Loucy (cell line): ENCODE results near the gene EMC10.
A peak's percentile ranks its signal among the peaks of the same experiment; 100 is the strongest.

ENCODE experiments used
- H2AFZ ChIP-seq: fragments of 200-600 bp; sonication (generic); 2 replicates; pipeline ENCODE4 v1.6.0; 2016; ENCODE audit warnings: antibody characterized with exemption, mild to moderate bottlenecking, low read length, moderate library complexity
- H3F3A ChIP-seq: fragments of 200-600 bp; 2 replicates; pipeline ENCODE4 v1.6.0; 2016; ENCODE audit warnings: antibody characterized with exemption, low read depth, mild to moderate bottlenecking
- H3K27me3 ChIP-seq: fragments of 200-600 bp; sonication (generic); 2 replicates; pipeline ENCODE4 v1.6.1; 2014; ENCODE audit warnings: low read length, mild to moderate bottlenecking; ENCODE audit not compliant: insufficient read depth, poor library complexity, severe bottlenecking
- H3K36me3 ChIP-seq: fragments of 200-600 bp; sonication (generic); 2 replicates; pipeline ENCODE4 v1.6.1; 2016; ENCODE audit warnings: low read length; ENCODE audit not compliant: insufficient read depth
- H3K4me1 ChIP-seq: fragments of 200-600 bp; sonication (generic); 2 replicates; pipeline ENCODE4 v1.5.1; 2014; ENCODE audit warnings: low read length, mild to moderate bottlenecking; ENCODE audit not compliant: insufficient read depth, poor library complexity, severe bottlenecking
- H3K4me2 ChIP-seq: fragments of 200-600 bp; sonication (generic); 2 replicates; pipeline ENCODE4 v1.6.0; 2014; ENCODE audit warnings: antibody characterized with exemption, low read length, low read depth, mild to moderate bottlenecking; ENCODE audit not compliant: poor library complexity, severe bottlenecking
- H3K4me3 ChIP-seq: fragments of 200-600 bp; sonication (generic); 2 replicates; pipeline ENCODE4 v1.5.1; 2014; ENCODE audit warnings: low read length, mild to moderate bottlenecking, mixed read lengths; ENCODE audit not compliant: poor library complexity, severe bottlenecking
- H3K79me2 ChIP-seq: fragments of 200-600 bp; sonication (generic); 2 replicates; pipeline ENCODE4 v1.6.1; 2014; ENCODE audit warnings: low read length; ENCODE audit not compliant: insufficient read depth
- H3K9ac ChIP-seq: fragments of 200-600 bp; sonication (generic); 2 replicates; pipeline ENCODE4 v1.6.0; 2014; ENCODE audit warnings: mild to moderate bottlenecking, low read depth, low read length, moderate library complexity; ENCODE audit not compliant: poor library complexity, severe bottlenecking
- H3K9me2 ChIP-seq: fragments of 200-600 bp; sonication (generic); replicated peaks from 2 replicates; pipeline ENCODE4 v1.6.1; 2016; ENCODE audit warnings: low read depth, low read length, mixed read lengths
- H3K9me3 ChIP-seq: fragments of 200-600 bp; sonication (generic); 2 replicates; pipeline ENCODE4 v1.6.1; 2014; ENCODE audit warnings: mild to moderate bottlenecking, antibody characterized with exemption, low read length, low read depth; ENCODE audit not compliant: insufficient read depth
- H4K20me1 ChIP-seq: fragments of 200-600 bp; sonication (generic); 2 replicates; pipeline ENCODE4 v1.6.0; 2014; ENCODE audit warnings: antibody characterized with exemption, low read length, mild to moderate bottlenecking; ENCODE audit not compliant: insufficient read depth, poor library complexity, severe bottlenecking
- CTCF ChIP-seq: fragments of 200-600 bp; sonication (generic); conservative IDR thresholded peaks from 2 replicates; pipeline ENCODE4 v1.5.1; 2014; ENCODE audit warnings: mild to moderate bottlenecking, antibody characterized with exemption, low read length
- EZH2phosphoT487 ChIP-seq: fragments of 200-600 bp; IDR thresholded peaks from 2 replicates; pipeline ENCODE4 v1.6.1; 2018; ENCODE audit warnings: antibody characterized with exemption, mild to moderate bottlenecking, moderate library complexity, borderline replicate concordance

Gene EMC10

GRCh38 chr19:50460161-50460765 lies 16.0 kb upstream of the EMC10 start:
- Histone ChIP-seq H3K79me2 (no peaks in the 10 kb centered on the region), H4K20me1 (no peaks in the 10 kb centered on the region), H3K9ac (no peak overlapping the region), H2AFZ (peak overlapping the region; percentile 89; the same call in 1 of the 2 replicates), H3K36me3 (no peaks in the 10 kb centered on the region), H3K9me3 (no peaks in the 10 kb centered on the region), H3K27me3 (no peaks in the 10 kb centered on the region), H3K9me2 (no peaks in the 10 kb centered on the region), H3K4me1 (no peaks in the 10 kb centered on the region), H3K4me3 (no peak overlapping the region), H3K4me2 (no peak overlapping the region), H3F3A (no peaks in the 10 kb centered on the region)
- no peak for TF ChIP-seq EZH2phosphoT487
- no peak for TF ChIP-seq CTCF

GRCh38 chr19:50461066-50461875 lies 15.0 kb upstream of the EMC10 start:
- Histone ChIP-seq H3F3A (no peaks in the 10 kb centered on the region), H3K9me3 (no peaks in the 10 kb centered on the region), H3K27me3 (no peaks in the 10 kb centered on the region), H3K4me1 (no peaks in the 10 kb centered on the region), H3K4me3 (no peak overlapping the region), H2AFZ (peak overlapping the region; percentile 89), H3K36me3 (no peaks in the 10 kb centered on the region), H3K9me2 (no peaks in the 10 kb centered on the region), H4K20me1 (no peaks in the 10 kb centered on the region), H3K79me2 (no peaks in the 10 kb centered on the region), H3K4me2 (no peak overlapping the region), H3K9ac (no peak overlapping the region)
- no peak for TF ChIP-seq EZH2phosphoT487
- peak; percentile 82 for TF ChIP-seq CTCF

- no peaks in the 10 kb centered on the region for H3K9me3 ChIP-seq
- no peaks in the 10 kb centered on the region for H4K20me1 ChIP-seq
- TF ChIP-seq EZH2phosphoT487 (no peak), CTCF (no peak)
- no peaks in the 10 kb centered on the region for H3K79me2 ChIP-seq
- no peak overlapping the region for H3K9ac ChIP-seq
- H3K4me3 ChIP-seq, result no peak overlapping the region
- H3K4me1 ChIP-seq, result no peaks in the 10 kb centered on the region
- H3K36me3 ChIP-seq, result no peaks in the 10 kb centered on the region
- no peaks in the 10 kb centered on the region for H3K27me3 ChIP-seq
- H3F3A ChIP-seq, result no peaks in the 10 kb centered on the region
- H3K4me2 ChIP-seq, result no peak overlapping the region
- no peak overlapping the region for H2AFZ ChIP-seq
- no peaks in the 10 kb centered on the region for H3K9me2 ChIP-seq
These were observed 13.3 kb upstream of the EMC10 start for GRCh38 chr19:50462970-50463369.
